HG02840 (cell line): ENCODE data around the gene GALNT10.
A peak's percentile ranks its signal among the peaks of the same experiment; 100 is the strongest.

Experiments
- ATAC-seq: cut with Tn5 transposase; IDR thresholded peaks from one replicate; pipeline ENCODE4 v1.9.1; 2021; ENCODE audit warnings: mild to moderate bottlenecking, moderate library complexity, moderate number of reproducible peaks; ENCODE audit not compliant: unreplicated experiment, low FRiP score

GALNT10 gene

DNA sequence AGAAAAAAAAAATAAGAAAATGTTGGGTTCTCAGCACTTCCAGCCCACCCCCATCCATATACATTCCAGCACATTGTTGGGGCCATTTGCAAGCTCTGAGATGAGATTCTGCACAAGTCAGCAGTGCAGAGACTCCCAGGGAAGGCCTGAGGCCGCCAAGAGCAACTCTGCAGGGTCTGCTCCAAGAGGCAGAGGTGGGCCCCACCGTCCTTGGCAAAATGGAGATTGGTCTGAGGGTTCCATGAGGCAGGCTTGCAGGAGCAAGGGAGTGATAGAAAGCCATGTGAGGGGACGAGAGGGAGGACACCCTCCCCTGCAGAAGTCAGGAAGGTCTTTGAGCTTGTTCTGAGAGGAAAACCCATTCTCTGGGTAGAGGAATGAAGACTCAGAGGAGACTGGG is 203.3 kb downstream of the GALNT10 start:
- no peak for ATAC-seq

DNA sequence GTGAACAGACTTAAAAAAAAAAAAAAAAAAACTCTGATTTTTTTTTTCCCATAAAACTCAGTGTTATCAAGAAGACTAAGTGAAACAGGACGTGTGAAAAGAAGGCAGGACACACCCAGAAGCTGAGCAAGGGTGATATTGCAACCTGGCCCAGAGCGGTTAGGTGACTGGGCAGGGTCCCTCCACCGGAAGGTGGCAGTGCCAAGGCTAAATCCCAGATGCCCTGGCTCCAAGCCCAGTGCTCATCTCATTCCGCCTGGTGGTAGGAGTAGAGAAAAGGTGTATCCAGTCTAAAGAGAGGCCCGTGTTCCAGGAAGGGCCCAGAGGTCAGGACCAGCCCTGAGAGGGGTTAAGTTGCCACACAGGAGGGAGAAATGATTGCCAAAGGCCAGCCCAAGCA is 203.8 kb downstream of the GALNT10 start:
- no peak for ATAC-seq

DNA sequence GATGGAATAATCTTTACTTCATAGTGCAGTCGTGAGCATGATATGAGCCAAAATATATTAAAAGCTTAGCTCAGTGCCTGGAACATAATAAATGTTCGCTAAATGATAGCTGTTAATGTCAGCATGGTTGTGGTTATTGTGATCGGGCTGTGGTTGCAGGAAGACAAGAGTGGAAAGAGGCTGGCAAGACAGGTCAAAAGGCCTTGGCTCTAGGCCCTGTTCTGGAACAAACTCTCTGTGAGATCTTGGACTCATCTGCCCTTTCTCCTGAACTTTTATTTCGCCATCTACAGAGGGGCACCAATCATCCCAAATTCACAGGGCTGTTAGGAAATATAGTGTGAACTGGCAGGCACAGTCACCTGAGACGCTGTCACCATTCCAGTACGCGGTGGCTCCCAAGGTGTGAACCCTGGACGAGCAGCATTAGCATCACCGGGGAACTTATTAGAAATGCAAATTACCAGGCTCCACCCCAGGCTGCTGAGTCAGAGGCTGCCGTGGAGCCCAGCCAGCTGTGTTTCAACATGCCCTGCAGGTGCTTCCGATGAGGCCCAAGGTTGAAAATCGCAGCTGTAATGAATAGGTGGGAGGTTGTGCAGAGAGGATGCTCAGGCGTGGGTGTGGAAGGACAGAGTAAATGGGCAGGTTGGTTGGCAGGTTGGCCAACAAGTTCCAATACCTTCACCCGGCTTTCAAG is 205.0 kb downstream of the GALNT10 start:
- ATAC-seq: no peak

DNA sequence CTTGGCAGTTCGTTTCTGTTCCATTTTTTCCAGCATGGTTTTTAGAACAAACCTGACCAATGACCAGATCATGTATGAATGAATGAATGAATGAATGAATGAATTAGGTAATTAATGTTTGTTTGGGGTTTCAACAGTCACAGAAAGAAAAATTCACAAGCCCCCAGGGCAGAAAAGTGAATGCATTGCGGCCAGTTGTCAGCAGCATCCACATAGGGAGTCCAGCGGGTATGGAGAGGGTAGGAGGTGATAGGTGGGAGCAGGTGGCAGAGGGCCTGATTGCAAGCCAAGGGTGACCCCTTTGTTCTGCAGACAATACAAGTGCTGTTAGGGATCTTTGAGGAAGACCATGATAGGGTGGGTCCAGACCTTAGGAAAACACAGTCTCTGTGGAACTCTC is 205.6 kb downstream of the GALNT10 start:
- no peak for ATAC-seq

DNA sequence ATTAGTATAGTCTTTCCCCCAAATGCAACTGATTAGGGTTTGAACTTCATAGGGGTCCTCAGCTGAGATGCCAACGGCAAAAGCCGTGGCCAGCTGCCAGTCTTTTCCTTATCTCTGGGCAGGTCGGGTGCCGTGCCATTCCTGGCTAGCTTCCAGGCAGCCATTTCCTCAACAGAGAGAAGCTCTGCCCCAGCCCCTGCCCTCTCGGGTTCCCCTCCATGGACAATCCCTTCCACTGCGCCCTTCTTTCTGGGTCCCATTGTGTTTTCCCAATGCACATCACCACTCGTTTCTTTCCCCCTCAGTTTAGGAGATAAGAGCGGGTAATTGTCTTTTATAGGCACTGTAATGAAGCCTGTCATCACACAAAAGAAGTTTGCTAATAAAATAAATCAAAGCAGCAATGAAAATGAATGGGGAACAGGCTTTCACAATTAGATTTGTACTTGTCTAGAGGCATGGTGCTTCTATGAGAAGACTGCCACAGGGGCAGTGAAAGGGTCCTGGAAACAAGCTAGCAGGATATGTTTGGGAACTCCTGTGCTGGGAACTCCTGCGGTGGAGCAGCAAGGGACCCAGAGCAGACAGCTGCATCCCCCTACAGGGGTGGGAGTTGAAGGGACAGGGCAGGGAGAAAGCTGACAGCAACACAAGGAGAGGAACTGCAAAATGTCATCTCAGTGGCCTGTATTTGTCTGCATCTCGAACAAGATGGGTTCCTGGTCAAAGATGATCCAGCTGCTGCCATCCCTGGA is 207.3 kb downstream of the GALNT10 start:
- ATAC-seq: no peak

DNA sequence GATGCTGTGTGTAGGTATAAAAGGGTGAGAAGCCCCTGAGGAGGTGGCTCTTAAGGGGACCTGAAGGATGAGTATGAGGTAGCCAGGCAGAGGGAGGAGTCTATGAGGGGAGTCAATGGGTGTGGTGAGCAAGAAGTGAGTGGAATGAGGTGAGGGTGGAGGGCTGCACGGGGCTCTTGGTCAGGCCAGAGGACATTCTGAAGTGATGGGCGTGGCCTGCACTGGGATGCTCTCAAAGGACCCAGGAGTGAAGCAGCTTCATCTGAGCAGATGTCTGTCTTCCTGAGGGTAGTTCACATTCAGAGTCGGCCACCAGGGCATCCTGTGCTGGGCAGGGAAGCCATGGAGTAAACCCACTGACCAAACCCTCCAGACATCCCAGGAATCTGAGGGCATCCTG is 210.1 kb downstream of the GALNT10 start:
- no peak for ATAC-seq

DNA sequence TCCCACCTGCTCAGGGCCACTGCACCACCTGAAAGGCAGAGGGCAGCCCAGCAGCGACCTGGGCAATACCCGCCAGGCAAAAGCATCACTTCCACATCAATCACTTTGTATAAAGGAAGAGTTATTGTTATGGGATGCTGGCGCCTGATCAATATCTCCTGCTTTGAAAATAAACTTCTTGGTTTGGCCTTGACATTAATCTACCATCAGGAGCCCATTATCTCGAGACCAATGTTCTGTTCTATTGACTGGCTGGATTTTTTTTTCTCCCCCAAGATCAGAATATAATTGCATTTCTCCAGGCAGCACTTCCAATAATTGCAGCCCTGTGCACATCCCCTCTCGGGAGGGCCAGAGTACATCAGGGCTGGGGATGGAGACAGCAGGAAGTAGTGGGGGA is 210.8 kb downstream of the GALNT10 start:
- no peak for ATAC-seq

DNA sequence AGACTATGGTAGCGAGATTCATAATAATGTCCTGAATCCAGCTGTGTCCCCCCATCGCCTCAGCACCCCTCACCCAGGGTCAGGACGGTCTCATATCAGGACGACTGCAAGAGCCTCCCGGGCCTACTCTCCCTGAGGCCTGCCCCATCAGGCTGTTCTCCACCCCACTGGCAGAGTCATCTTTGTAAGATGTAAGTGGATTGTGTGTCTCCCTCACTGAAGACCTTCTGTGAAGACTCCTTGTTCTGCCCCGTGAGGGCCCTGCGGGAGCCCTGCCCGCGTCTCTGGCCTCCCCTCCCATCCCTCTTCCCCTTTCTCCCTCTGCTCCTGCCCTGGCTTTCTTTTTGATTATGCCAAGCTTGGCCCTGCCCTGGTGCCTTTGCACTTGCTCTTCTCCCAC is 211.4 kb downstream of the GALNT10 start:
- ATAC-seq: no peak

DNA sequence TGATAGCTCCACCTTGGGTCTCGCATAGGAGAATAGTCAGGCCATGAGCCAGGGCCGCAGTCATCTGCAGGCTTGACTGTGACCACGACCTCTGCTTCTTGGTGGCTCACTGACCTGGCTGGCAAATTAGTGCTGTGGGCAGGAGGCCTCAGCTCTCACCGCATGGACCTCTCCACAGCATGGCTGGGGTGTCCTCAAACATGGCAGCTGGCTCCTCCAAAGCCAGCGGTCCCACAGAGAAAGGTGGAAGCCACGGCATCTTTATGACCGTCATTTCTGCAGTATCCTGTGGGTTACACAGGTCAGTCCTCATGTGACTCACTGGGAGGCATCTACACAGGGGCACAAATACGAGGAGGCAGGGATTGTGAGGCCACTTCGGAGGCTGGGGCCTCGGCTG is 212.1 kb downstream of the GALNT10 start:
- no peak for ATAC-seq

DNA sequence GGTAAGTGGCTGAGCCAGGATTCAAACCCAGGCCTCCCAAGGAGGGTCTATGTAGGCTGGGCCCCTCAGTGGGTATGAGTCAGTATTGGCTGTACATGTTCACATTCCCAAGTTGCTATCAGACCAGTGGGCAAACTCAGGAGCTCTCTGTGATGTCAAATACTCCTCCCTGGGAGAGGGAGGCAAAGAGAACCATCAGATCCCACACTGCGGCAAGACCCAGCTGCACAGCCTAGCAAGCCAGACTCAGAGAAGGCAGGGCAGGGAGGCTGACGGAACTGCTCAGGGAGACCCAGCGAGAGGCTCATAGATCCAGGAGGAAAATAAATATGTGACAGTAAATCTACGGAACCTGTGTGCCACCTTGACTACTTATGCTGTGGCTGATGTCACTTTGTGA is 212.7 kb downstream of the GALNT10 start:
- ATAC-seq: no peak

DNA sequence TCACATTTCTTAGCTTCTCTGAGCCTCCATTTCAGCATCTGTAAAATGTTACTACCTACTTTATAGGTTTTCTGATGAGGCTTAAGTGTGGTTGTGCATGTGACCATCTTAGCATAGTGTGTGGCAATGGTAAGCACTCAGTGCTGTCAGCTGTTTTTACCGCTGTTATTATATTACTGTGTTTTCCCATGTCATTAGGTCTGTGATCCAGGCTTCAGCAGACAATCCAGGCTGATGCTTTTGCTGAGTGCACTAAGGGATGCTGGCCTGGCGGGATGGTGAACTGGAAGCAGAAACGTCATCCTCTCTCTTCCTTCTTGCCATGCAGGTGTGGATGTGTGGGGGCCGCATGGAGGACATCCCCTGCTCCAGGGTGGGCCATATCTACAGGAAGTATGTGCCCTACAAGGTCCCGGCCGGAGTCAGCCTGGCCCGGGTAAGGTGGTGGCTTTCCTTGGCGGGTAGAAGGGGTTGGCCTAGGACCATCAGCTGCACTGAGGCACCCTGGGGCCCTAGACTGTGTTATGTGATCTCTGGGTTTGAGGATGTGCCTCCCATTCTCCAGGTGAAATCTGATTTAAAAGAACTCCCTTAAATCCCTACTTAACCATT is 213.3 kb downstream of the GALNT10 start:
- ATAC-seq: no peak

DNA sequence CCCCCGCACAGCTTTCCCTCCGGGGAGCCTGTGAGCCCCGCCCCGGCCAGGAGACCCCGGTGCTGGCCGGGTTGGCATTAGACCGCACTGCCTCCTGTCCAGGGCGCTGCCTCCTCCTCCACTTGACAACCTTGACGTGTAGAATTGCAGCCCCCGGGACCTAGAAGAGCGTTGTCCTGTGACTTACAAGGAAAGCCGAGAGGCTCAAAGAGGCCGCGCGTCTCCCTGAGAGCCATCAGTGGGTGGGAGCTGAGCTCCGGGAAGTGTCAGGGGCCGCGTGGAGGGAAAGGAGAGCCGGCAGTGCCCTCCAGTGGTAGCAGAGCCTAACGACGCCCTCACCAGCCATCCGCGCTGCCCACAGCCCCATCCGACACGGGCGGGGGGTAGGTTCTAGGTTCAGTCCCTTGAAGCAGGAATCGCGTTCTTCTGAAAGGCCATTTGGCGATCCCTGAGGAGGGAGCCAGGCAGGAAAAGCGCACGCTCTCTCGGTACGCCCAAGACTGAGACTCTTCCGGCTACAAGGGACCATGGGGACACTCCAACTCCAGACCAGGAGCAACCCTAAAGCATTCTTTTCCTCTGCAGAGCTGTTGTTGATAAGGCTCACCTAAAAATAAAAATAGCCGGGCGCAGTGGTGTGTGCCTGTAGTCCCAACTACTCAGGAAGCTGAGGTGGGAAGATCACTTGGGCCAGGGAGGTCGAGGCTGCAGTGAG is 214.7 kb downstream of the GALNT10 start:
- peak; percentile 85 for ATAC-seq

DNA sequence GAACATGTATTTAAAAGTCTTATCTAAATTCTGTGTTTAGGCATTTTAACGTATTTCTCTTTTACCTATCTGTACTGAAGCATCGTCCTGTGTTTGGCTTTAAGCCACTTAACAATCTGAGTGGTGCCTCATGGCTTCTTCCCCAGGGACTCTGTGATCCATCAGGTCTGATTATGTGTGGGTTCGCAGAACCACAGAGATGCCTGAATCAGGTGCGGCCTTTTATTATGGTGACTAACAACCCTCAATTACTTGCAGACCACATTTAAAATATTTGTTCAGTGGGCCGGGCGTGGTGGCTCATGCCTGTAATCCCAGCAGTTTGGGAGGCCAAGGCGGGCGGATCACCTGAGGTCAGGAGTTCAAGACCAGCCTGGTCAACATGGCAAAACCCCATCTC is 215.7 kb downstream of the GALNT10 start:
- ATAC-seq: no peak

DNA sequence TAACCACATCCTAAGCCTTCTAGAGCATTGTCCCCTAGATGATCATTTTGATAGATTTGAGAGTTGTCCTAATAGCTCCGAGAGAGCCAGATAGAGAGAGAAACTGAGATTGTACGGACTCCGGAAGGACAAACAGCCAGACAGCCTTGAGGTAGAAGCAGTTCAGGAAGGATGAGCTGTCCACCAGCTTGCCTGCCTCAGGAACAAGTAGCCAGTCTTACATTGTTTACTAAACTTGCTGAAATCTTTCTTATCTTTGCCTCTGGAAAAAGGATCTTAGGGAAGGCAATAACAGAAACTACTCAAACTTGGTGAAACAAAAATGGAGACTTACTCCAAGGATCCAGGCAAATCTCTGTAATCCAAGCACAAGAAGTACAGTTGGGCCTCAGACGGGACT is 216.3 kb downstream of the GALNT10 start:
- ATAC-seq: no peak

DNA sequence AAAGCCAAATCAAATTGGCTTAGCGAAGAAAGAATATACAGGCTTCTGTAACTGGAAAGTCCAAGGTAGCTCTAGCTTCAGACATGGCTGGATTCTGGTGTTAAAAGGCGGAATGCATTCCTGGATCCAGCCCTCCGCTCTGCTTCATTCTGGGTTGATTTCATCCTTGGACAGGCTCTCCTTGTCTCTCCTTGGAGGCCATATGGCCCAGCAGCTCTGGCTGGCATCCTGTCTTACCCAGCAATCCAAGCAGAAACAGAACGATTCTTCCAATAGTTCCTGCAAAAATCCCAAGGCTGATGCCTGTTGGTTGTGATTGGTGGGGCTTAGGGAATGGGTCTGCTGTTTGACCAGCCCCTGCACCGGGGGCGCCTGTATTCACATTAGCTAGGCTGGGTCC is 218.3 kb downstream of the GALNT10 start:
- no peak for ATAC-seq

DNA sequence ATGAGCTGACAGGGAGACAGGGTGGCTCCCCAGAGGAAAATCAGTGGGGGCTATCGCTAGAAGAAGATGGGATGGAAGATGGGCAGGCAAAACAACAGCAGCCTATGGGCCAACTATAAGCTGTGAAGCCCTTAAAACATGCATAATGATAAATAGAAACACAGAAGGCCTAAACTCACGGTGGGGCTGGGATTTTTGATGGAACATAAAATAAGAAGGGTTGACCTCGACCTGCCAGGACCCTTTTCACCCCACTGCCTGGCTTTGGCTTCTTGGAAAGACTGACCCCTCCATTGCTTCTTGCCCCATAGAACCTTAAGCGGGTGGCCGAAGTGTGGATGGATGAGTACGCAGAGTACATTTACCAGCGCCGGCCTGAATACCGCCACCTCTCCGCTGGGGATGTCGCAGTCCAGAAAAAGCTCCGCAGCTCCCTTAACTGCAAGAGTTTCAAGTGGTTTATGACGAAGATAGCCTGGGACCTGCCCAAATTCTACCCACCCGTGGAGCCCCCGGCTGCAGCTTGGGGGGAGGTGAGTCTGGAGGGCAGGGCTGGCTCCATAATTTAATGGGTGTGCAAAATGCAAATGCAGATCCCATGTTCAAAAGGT is 218.8 kb downstream of the GALNT10 start:
- no peak for ATAC-seq

DNA sequence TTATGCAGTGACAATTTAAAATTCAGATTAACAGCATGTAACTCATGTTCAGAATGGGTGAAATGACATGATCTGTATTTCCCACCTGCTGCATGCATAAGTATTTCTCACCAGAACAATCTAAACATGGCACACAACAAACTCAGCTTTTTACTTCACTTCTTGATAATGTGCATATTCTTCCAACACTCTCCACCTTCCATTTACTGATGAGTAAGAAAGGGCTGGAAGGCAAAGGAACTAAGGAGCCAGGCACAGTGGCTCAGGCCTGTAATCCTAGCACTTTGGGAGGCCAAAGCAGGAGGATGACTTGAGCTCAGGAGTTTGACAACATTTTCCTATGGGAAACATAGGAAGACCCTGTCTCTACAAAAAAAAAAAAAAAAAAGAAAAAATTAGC is 219.5 kb downstream of the GALNT10 start:
- no peak for ATAC-seq

DNA sequence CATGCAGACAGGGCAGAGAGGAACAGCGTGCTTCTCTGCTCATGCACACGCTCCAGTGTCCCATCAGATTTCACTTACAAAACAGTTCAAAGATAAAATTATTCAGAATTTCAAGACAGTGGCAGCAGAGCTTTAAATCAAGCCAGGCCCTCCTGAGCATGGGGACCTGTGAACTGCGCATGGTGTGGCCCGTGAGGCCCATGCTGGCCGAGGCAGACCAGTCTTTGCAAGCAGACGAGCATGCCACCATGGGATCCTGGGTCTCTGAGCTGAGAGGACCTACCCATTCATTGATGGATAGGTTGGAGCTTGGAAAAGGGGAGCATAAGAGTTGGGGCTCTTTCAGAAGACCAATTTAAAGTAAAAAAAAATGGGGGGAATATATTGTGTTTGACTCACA is 220.3 kb downstream of the GALNT10 start:
- no peak for ATAC-seq

DNA sequence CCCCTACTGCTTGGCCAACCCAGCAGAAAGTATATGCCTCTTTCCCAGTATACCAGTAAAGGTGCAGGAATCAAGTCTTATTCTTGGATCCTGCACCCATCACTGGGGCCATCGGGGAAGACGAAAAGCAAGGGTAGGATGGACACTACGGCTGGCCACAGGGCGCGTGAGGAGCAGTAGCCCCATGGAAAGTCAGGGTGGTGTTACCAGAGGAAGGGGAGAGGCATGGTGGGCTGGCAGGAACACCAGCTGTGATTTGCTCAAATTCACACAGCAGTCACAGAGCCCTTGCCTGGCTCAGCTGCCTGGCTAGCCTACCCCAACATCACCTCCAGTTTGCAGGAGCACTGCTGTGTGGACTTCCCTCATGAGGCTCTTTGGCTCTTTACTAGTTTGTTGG is 220.8 kb downstream of the GALNT10 start:
- ATAC-seq: no peak

DNA sequence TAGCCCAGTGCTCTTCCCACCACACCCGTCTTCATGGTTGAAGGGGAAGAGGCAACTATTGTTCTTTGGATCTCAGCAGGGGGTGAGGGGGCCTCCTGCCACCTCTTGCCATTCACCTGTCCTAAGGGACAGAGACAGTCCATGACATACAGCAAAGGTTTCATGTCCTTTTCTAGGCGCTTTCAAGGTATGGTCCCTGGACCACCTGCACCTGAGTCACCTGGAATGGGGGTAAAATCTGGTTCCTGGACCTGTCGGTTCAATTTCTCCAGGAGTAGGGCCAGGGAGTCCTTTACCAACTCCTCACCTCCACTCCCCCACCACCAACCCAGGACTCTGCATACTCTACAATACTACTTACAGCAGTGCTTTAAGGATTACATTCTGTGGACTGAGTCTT is 221.8 kb downstream of the GALNT10 start:
- no peak for ATAC-seq

DNA sequence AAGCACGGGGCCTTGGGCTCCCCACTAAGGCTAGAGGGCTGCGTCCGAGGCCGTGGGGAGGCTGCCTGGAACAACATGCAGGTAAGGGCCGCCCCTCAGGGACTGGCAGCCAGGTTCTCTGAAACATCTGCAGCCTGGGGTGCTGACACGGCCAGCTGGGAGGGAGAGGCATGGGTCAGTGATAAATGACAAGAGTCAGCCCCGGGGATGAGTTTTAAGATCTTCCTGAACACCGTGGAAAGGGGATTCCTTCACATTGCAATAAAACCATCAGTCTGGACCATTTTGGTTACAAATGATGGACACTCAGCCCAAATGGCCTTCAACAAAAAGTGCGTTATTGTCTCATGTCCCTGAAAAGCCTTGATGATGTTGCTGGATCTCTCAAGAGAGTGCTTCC is 222.4 kb downstream of the GALNT10 start:
- no peak for ATAC-seq
